Ecto neural progenitor cell (in vitro differentiated cells): ENCODE measurements around the gene RASIP1.
"Not testable (repeated sequence)": the region's sequence is repeated elsewhere in the genome, so short reads cannot be mapped to it uniquely, and the experiment has no call there.

ENCODE experiments used
- DNase-seq: peaks from one replicate; pipeline ENCODE4 v3.0.0-alpha.2; 2018; ENCODE audit warnings: low spot score

The RASIP1 gene

DNA sequence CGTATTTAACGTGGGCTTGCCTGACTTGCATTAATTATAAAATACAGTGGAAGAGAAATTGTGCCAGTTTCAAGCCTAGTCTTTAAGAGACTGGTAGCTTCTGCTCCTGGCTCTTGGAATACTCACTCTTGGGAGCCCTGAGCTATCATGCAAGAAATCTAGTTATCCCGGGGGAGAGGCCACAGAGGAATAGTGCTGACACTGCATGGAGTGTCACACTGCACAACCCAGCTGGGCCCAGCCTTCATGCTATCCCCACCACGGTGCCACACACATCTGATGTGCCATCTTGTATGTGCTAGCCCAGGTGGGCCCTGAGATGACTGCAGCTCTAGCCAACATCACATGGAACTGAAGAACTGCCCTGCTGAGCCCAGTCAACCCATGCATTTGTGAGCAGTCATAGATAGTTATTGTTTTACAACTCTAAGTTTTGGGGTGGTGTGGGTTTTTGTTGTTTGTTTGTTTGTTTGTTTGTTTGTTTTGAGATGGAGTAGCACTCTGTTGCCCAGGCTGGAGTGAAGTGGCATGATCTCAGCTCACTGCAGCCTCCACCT, 29.2 kb downstream of the RASIP1 start:
- DNase-seq: no peak

- DNase-seq: no peak
Observed at GRCh38 chr19:48708471-48708870, 31.9 kb downstream of the RASIP1 start.

GRCh38 chr19:48705431-48705830, 35.0 kb downstream of the RASIP1 start:
- no peak for DNase-seq

DNA sequence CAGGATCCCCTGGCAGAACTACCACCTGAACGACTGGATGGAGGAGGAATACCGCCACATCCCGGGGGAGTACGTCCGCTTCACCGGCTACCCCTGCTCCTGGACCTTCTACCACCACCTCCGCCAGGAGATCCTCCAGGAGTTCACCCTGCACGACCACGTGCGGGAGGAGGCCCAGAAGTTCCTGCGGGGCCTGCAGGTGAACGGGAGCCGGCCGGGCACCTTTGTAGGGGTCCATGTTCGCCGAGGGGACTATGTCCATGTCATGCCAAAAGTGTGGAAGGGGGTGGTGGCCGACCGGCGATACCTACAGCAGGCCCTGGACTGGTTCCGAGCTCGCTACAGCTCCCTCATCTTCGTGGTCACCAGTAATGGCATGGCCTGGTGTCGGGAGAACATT, 37.1 kb downstream of the RASIP1 start:
- DNase-seq: no peak

DNA sequence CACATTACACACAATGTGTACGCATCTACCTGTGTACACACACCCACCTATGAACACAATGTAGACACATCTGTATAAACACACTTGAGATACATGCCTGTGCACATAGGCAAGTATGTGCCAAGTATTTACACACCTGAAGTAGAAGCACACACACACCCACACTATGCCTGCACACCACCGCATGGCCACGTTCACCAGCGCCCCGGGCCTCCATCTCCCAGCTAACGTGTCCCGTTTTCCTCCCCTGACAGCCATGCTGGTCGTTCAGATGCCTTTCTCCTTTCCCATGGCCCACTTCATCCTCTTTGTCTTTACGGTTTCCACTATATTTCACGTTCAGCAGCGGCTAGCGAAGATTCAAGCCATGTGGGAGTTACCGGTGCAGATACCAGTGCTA, 37.7 kb downstream of the RASIP1 start:
- no peak for DNase-seq

DNA sequence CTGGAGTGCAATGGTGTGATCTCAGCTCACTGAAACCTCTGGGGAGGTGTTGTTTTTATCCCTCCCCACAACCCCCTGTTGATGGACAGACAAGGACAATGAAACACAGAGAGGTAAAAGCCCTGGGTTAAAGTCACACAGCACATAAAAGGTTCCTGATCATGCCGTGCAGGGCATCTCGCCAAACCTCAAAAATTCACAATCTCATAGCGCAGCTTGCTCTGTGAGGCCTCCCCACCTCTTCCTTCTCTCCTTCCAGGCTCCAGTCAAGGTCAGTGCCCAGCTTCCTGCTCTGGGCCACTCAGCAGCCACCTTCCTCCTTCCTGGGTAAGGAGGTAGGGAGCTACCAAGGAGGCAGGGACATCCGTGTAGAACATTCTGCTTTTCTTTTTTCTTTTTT, 42.4 kb downstream of the RASIP1 start:
- DNase-seq: no peak

DNA sequence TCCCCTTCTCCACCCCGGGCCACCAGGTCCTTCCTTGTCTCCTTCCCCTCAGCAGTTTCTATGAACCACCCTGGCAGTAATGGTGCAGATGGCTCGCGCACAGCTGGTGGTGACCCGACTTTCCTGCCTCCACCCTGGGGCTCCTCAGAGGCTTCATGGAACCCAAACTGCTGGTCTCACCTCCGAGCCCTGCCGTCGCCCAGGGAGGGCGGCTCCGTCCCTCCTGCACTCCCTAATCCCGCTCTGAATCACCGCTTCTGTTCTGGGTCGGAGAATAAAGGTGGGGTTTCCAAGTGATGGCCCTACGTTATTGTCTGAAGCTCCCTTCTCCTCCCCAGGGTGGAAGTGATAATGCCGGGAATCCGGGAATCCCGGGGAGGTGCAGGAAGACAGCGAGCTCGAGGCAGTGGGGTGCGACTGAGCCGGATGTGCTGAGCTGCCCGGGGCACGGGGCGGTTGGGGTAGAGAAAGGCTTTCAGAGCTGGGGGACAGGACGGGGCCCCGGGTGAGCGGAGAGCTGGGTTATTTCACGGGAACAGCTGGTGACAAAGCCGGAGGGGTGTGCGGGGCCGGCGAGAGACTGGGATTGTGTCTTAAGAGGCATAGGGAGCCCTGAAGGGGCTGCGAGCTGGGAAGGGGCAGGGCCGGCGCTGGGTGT, 43.9 kb downstream of the RASIP1 start:
- DNase-seq: peak; percentile 62

GRCh38 chr19:48695743-48696352, 44.6 kb downstream of the RASIP1 start, which contains the start of gene FUT2:
TSS of gene FUT2 (plus strand) at chr19:48695971. CDS start at chr19:48702957, 6,986 bp downstream.
- no peak for DNase-seq

DNA sequence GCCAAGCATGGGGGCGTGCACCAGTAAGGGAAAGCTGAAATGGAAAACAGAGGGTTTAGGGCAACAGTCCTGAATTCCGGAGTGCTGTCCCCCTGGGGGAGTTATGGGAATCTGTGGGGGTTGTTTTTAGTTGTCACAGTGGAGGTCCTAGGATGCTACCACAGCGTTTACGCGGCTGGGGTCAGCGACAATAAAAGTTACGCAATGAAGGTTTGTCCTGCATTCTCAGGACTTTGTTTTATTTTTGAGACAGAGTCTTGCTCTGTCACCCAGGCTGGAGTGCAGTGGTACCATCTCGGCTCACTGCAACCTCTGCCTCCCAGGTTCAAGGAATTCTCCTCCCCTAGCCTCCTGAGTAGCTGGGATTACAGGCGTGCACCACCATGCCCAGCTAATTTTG, 46.8 kb downstream of the RASIP1 start:
- DNase-seq: not testable (repeated sequence)

- no peak for DNase-seq
Observed at GRCh38 chr19:48689449-48689848, 51.0 kb downstream of the RASIP1 start.

- no peak for DNase-seq
Observed at GRCh38 chr19:48687776-48688175, 52.6 kb downstream of the RASIP1 start.

GRCh38 chr19:48686637-48687036, 53.8 kb downstream of the RASIP1 start:
- DNase-seq: not testable (repeated sequence)

- no peak for DNase-seq
Observed at GRCh38 chr19:48686088-48686487, 54.3 kb downstream of the RASIP1 start.

DNA sequence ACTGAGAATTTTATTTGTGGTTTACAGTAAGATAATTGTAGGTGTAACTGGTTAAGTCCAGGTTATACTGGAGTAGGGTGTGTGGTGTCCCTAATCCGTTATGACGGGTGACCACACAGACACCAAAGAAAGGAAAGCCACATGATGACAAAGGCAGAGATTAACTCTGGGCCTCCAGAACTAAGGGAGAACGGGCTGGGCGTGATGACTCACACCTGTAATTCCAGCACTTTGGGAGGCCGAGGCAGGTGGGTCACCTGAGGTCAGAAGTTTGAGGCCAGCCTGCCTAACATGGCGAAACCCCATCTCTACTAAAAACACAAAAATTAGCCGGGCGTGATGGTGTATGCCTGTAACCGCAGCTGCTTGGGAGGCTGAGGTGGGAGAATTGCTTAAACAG, 54.8 kb downstream of the RASIP1 start:
- no peak for DNase-seq

DNA sequence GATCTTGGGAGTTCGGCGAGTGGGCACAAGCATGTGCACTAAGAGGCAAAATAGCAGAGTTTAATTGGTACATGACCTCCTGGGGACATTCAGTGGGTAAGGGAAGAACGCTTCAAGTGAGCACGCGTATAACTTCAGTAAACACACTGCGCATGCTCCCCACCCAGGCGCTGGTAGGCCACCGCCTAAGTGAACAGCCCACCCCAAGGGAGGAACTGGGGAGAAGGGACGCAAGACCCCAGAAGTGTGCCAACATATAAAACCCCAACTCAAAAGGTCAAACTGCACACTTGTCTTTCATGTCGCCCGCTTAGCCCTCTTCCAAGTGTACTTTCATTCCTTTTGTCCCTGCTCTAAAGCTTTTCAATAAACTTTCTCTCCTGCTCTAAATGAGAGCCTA, 57.1 kb downstream of the RASIP1 start:
- DNase-seq: no peak

- DNase-seq: no peak
Observed at GRCh38 chr19:48681127-48681470, 59.3 kb downstream of the RASIP1 start.

GRCh38 chr19:48680436-48681126, 59.8 kb downstream of the RASIP1 start:
- no peak for DNase-seq

DNA sequence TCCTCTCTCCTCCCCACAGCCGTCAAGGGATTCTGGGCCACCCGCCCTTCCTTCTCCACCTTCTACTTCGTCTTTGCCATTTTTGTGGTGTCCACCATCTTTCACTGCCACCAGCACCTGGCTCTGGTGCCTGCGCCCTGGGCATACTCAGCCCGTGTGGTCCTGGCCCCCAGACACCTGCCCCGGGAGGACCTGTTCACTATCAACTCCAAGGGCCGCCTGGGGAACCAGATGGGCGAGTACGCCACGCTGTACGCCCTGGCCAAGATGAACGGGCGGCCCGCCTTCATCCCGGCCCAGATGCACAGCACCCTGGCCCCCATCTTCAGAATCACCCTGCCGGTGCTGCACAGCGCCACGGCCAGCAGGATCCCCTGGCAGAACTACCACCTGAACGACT, 60.4 kb downstream of the RASIP1 start:
- not testable (repeated sequence) for DNase-seq

GRCh38 chr19:48678201-48678600, 62.2 kb downstream of the RASIP1 start:
- no peak for DNase-seq

DNA sequence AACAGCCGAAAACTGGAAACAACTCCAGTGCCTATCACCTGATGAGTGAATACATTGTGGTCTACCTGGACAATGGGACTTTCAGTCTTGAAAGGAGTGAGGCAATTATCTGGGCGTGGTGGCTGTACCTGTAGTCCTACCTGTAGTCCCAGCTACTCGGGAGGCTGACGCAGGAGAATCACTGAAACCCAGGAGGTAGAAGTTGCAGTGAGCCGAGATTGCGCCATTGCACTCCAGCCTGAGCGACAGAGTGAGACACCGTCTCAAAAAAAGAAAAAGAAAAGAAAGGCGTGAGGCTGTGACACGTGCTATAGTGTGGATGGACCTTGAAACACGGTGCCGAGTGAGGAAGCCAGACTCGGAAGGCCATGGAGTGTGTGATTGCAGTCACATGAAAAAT, 63.5 kb downstream of the RASIP1 start:
- no peak for DNase-seq

DNA sequence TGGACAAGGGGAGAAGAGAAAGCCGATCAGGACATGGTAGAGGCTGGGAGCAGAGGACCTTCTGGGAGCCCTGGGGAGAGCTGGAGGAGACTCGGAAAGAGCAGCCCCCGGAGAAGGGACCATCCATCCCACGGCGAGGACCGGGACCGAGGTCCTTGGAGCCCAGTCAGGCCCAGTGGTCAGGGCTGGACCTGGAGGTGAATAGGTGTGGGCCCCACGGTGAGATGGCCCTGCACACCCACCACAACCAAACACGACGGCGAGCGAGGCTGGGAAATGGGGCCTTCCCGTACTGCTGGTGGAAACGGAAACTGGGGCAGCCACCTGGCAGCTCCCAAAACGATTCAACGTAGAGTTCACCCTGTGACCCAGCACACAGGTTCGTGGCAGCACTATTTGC, 63.9 kb downstream of the RASIP1 start:
- no peak for DNase-seq

- peak; percentile 88 for DNase-seq
Observed at GRCh38 chr19:48674921-48675824, 65.2 kb downstream of the RASIP1 start.
